ENCODE measurements around the gene CEP89.

The CEP89 gene

GRCh38 chr19:32831611-32832010 is 140.1 kb downstream of the CEP89 start:
- DNase-seq, result no peak

- no peak for DNase-seq
Observed at GRCh38 chr19:32830231-32831014, 141.3 kb downstream of the CEP89 start.

- DNase-seq, result no peak
Observed at GRCh38 chr19:32829345-32829896, 142.3 kb downstream of the CEP89 start.

GRCh38 chr19:32828643-32829344 is 143.0 kb downstream of the CEP89 start:
- no peak for DNase-seq

- no peak for DNase-seq
Observed at GRCh38 chr19:32828139-32828538, 143.6 kb downstream of the CEP89 start.

Measured in stimulated activated CD4-positive, alpha-beta T cell treated with anti-CD3 and anti-CD28 coated beads, Interleukin-4, amount 100 ng/mL, for 4 hours (primary cell).